ENCODE results near the gene BMF.
"Not testable (repeated sequence)": the region's sequence is repeated elsewhere in the genome, so short reads cannot be mapped to it uniquely, and the experiment has no call there.

Gene BMF

GRCh38 chr15:40128766-40129660 is 20.3 kb upstream of the BMF start:
- in situ Hi-C loops (cut with MboI; ENCODE audit: low sequenced_read_pairs) = no loop called here

GRCh38 chr15:40125950-40126349 is 17.3 kb upstream of the BMF start:
- in situ Hi-C loops (cut with MboI; ENCODE audit: low sequenced_read_pairs) = no loop called here

- in situ Hi-C loops (cut with MboI; ENCODE audit: low sequenced_read_pairs) = not testable (repeated sequence)
Observed at GRCh38 chr15:40124807-40125285, 16.2 kb upstream of the BMF start.

GRCh38 chr15:40124333-40124732 is 15.7 kb upstream of the BMF start:
- in situ Hi-C loops (cut with MboI; ENCODE audit: low sequenced_read_pairs) = not testable (repeated sequence)

- in situ Hi-C loops (cut with MboI; ENCODE audit: low sequenced_read_pairs) = not testable (repeated sequence)
Observed at GRCh38 chr15:40123863-40124262, 15.2 kb upstream of the BMF start.

GRCh38 chr15:40122989-40123388 is 14.3 kb upstream of the BMF start:
- in situ Hi-C loops (cut with MboI; ENCODE audit: low sequenced_read_pairs) = not testable (repeated sequence)

- in situ Hi-C loops (cut with MboI; ENCODE audit: low sequenced_read_pairs) = no loop called here
Observed at GRCh38 chr15:40121911-40122638, 13.4 kb upstream of the BMF start.

- in situ Hi-C loops (cut with MboI; ENCODE audit: low sequenced_read_pairs) = no loop called here
Observed at GRCh38 chr15:40118473-40118872, 9.8 kb upstream of the BMF start.

GRCh38 chr15:40115670-40116093 is 7.0 kb upstream of the BMF start:
- in situ Hi-C loops (cut with MboI; ENCODE audit: low sequenced_read_pairs) = no loop called here

- in situ Hi-C loops (cut with MboI; ENCODE audit: low sequenced_read_pairs) = not testable (repeated sequence)
Observed at GRCh38 chr15:40115106-40115505, 6.4 kb upstream of the BMF start.

- in situ Hi-C loops (cut with MboI; ENCODE audit: low sequenced_read_pairs) = no loop called here
Observed at GRCh38 chr15:40114218-40114617, 5.5 kb upstream of the BMF start.

GRCh38 chr15:40112789-40113188 is 4.1 kb upstream of the BMF start:
- in situ Hi-C loops (cut with MboI; ENCODE audit: low sequenced_read_pairs) = no loop called here

- in situ Hi-C loops (cut with MboI; ENCODE audit: low sequenced_read_pairs) = no loop called here
Observed at GRCh38 chr15:40111888-40112287, 3.2 kb upstream of the BMF start.

- in situ Hi-C loops (cut with MboI; ENCODE audit: low sequenced_read_pairs) = no loop called here
Observed at GRCh38 chr15:40110866-40111550, 2.3 kb upstream of the BMF start.

- in situ Hi-C loops (cut with MboI; ENCODE audit: low sequenced_read_pairs) = no loop called here
Observed at GRCh38 chr15:40108061-40108854, 421 bp downstream of the BMF start.

- in situ Hi-C loops (cut with MboI; ENCODE audit: low sequenced_read_pairs) = no loop called here
Observed at GRCh38 chr15:40106203-40107161, 2.2 kb downstream of the BMF start.

- in situ Hi-C loops (cut with MboI; ENCODE audit: low sequenced_read_pairs) = no loop called here
Observed at GRCh38 chr15:40105517-40106202, 3.0 kb downstream of the BMF start.

GRCh38 chr15:40104865-40105516 is 3.7 kb downstream of the BMF start:
- in situ Hi-C loops (cut with MboI; ENCODE audit: low sequenced_read_pairs) = loop anchor here (5.0 kb wide), 1 partner anchor 53 kb away; no protein-coding TSS in a partner anchor

Data from HL-60/S4 (cell line).